SK-N-MC (cell line): Measurements from ENCODE around the gene MRPL58.

ENCODE experiments used
- EZH2 ChIP-seq: fragments of 200-600 bp; sonication (generic); IDR thresholded peaks from one replicate; pipeline ENCODE4 v1.6.1; 2017; ENCODE audit warnings: antibody characterized with exemption
- FOXP2 ChIP-seq: optimal IDR thresholded peaks from 2 replicates; pipeline ENCODE3; 2011; ENCODE audit warnings: mild to moderate bottlenecking, moderate library complexity; ENCODE audit not compliant: insufficient read depth; ENCODE audit errors: extremely low read length, control extremely low read depth
- POLR2AphosphoS5 ChIP-seq: IDR thresholded peaks from 2 replicates; pipeline ENCODE4 v1.6.1; 2012; ENCODE audit warnings: mild to moderate bottlenecking, low read depth, low read length, borderline replicate concordance

- TF ChIP-seq POLR2AphosphoS5: no peak
- TF ChIP-seq EZH2: no peak
- no peak for TF ChIP-seq FOXP2
Observed at GRCh38 chr17:74992223-74992622, 20.2 kb upstream of the MRPL58 start.
